MCF 10A (cell line): ENCODE results near the gene STXBP5. TPM values are rescaled to one million over a fixed set of nuclear protein-coding genes. Genes with fewer than 3 reads are reported as not detected.

Experiments
- BruUV-seq: library from RNA; stranded (reverse); fragments of 400-500 nt; replicated peaks from 2 replicates; lab custom pipeline; 2021; lab: Mats Ljungman, UMichigan
- CTCF ChIA-PET: fragments of 300-600 bp; sonication (Branson Sonifier 250); formaldehyde crosslinking; extraction: SDS; loops from one replicate; lab custom pipeline; 2021; ENCODE audit warnings: antibody characterized with exemption, inconsistent platforms; lab: Yijun Ruan, JAX
- POLR2A ChIA-PET: fragments of 300-600, 350-650 bp; sonication (Branson Sonifier 250); formaldehyde crosslinking; extraction: SDS; loops from one replicate; lab custom pipeline; 2020; ENCODE audit warnings: antibody characterized with exemption, inconsistent platforms; lab: Yijun Ruan, JAX
- DNase-seq: peaks from one replicate; pipeline ENCODE4 v3.0.0-alpha.2; 2018; ENCODE audit not compliant: unreplicated experiment
- H3K27ac Mint-ChIP-seq: one replicate; pipeline ENCODE4 v1.8.0; 2022; ENCODE audit warnings: mild to moderate bottlenecking, low read depth, mixed read lengths; ENCODE audit not compliant: unreplicated experiment
- H3K27me3 Mint-ChIP-seq: one replicate; pipeline ENCODE4 v1.8.0; 2022; ENCODE audit warnings: mixed read lengths; ENCODE audit not compliant: insufficient read depth, unreplicated experiment
- H3K36me3 Mint-ChIP-seq: one replicate; pipeline ENCODE4 v1.8.0; 2022; ENCODE audit warnings: mild to moderate bottlenecking, moderate library complexity, mixed read lengths; ENCODE audit not compliant: insufficient read depth, unreplicated experiment
- H3K4me1 Mint-ChIP-seq: one replicate; pipeline ENCODE4 v1.8.0; 2022; ENCODE audit warnings: mixed read lengths; ENCODE audit not compliant: insufficient read depth, unreplicated experiment
- H3K4me3 Mint-ChIP-seq: one replicate; pipeline ENCODE4 v1.8.0; 2022; ENCODE audit warnings: mild to moderate bottlenecking, moderate library complexity, mixed read lengths; ENCODE audit not compliant: unreplicated experiment
- H3K9me3 Mint-ChIP-seq: one replicate; pipeline ENCODE4 v1.8.0; 2022; ENCODE audit warnings: mixed read lengths; ENCODE audit not compliant: unreplicated experiment
- intact Hi-C: fragments of 100-400 bp; cut with micrococcal nuclease; formaldehyde crosslinking; loops from 2 replicates; pipeline ENCODE4 v1.14.1; 2022
- total RNA-seq: library from RNA; stranded (reverse); gene quantifications from 2 replicates; pipeline ENCODE4 v1.2.3, GENCODE V29; 2022
- TF ChIP-seq, protein P1 (sequence below): fragments of 200-600 bp; IDR thresholded peaks from one replicate; pipeline ENCODE4 v1.8.0; 2022; ENCODE audit warnings: antibody characterized with exemption, mild to moderate bottlenecking; ENCODE audit not compliant: unreplicated experiment

STXBP5 gene
- total RNA-seq, 1 experiment from 2014 or later: 38.5 TPM

GRCh38 chr6:147297663-147298316 lies 93.6 kb downstream of the STXBP5 start:
- POLR2A ChIA-PET: interaction anchor here (1.6 kb wide), 1 partner anchor 10 kb away, joined by 4 read pairs; no protein-coding TSS in a partner anchor
- BruUV-seq: no TSS peak

GRCh38 chr6:147298461-147298860 lies 94.2 kb downstream of the STXBP5 start:
- Mint-ChIP-seq H3K27ac (no peak overlapping the region), H3K4me3 (no peak overlapping the region), H3K9me3 (peaks cover 37% of the 10 kb centered on the region), H3K27me3 (no peaks in the 10 kb centered on the region), H3K36me3 (peaks cover 45% of the 10 kb centered on the region), H3K4me1 (no peaks in the 10 kb centered on the region)
- TF ChIP-seq, protein P1, sequence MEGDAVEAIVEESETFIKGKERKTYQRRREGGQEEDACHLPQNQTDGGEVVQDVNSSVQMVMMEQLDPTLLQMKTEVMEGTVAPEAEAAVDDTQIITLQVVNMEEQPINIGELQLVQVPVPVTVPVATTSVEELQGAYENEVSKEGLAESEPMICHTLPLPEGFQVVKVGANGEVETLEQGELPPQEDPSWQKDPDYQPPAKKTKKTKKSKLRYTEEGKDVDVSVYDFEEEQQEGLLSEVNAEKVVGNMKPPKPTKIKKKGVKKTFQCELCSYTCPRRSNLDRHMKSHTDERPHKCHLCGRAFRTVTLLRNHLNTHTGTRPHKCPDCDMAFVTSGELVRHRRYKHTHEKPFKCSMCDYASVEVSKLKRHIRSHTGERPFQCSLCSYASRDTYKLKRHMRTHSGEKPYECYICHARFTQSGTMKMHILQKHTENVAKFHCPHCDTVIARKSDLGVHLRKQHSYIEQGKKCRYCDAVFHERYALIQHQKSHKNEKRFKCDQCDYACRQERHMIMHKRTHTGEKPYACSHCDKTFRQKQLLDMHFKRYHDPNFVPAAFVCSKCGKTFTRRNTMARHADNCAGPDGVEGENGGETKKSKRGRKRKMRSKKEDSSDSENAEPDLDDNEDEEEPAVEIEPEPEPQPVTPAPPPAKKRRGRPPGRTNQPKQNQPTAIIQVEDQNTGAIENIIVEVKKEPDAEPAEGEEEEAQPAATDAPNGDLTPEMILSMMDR: no peak
- ChIA-PET POLR2A (no interaction called here), CTCF (interaction anchor here (0.6 kb wide), 1 partner anchor 10 kb away, joined by 3 read pairs; no protein-coding TSS in a partner anchor)
- intact Hi-C loops: no loop called here
- no peak for DNase-seq
- BruUV-seq: no TSS peak

More at GRCh38 chr6:147297663-147298316, 93.6 kb downstream of the STXBP5 start:
- H3K4me1 Mint-ChIP-seq: no peaks in the 10 kb centered on the region
- no peak overlapping the region for H3K27ac Mint-ChIP-seq
- CTCF ChIA-PET: interaction anchor here (1.6 kb wide), 1 partner anchor 395 kb away, joined by 3 read pairs; no protein-coding TSS in a partner anchor
- H3K9me3 Mint-ChIP-seq: peaks cover 32% of the 10 kb centered on the region
- H3K27me3 Mint-ChIP-seq: no peaks in the 10 kb centered on the region
- H3K36me3 Mint-ChIP-seq: peaks cover 39% of the 10 kb centered on the region
- intact Hi-C loops: no loop called here
- TF ChIP-seq, protein P1: no peak
- no peak for DNase-seq
- no peak overlapping the region for H3K4me3 Mint-ChIP-seq

DNA sequence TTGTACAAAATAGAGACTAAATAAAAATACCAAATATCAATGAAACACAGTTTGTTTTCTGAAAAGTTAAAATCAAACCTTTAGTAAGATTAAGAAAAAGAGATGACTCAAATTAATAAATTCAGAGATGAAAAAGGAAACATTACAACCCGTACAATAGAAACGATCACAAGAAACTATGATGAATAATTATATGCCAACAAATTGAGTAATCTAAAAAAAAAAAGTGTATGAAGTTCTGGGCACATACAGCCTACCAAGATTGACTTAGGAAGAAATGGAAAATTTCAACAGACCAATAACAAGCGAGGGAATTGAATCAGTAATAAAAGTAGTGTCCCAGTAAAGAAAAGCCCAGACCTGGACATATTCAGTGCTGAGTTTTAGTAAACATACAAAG lies 94.8 kb downstream of the STXBP5 start:
- H3K36me3 Mint-ChIP-seq: peaks cover 50% of the 10 kb centered on the region
- no peak for DNase-seq
- no peaks in the 10 kb centered on the region for H3K27me3 Mint-ChIP-seq
- H3K4me3 Mint-ChIP-seq: no peak overlapping the region
- no peak overlapping the region for H3K27ac Mint-ChIP-seq
- H3K4me1 Mint-ChIP-seq: no peaks in the 10 kb centered on the region
- POLR2A ChIA-PET: no interaction called here
- intact Hi-C loops: no loop called here
- BruUV-seq: no TSS peak
- CTCF ChIA-PET: interaction anchor here (0.6 kb wide), 1 partner anchor 9 kb away, joined by 3 read pairs; no protein-coding TSS in a partner anchor
- H3K9me3 Mint-ChIP-seq: peaks cover 42% of the 10 kb centered on the region
- TF ChIP-seq, protein P1: no peak

DNA sequence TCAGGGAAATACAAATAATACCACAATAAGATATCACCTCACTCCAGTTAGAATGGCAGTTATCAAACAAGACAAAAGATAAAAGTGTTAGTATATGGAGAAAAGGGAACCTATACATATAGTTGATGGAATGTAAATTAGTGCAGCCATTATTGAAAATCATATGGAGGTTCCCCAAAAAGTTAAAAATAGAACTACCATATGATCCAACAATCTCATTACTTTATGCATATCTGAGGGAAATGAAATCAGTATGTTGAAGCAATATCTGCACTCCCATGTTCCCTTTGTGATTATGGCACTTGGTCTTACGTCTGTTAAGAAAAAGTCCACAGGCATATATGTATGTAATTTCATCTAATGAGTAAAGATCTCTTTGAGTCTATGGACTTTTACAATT lies 96.9 kb downstream of the STXBP5 start:
- CTCF ChIA-PET: no interaction called here
- H3K4me1 Mint-ChIP-seq: no peaks in the 10 kb centered on the region
- no peaks in the 10 kb centered on the region for H3K27me3 Mint-ChIP-seq
- H3K9me3 Mint-ChIP-seq: peaks cover 44% of the 10 kb centered on the region
- H3K27ac Mint-ChIP-seq: no peak overlapping the region
- H3K36me3 Mint-ChIP-seq: peaks cover 50% of the 10 kb centered on the region
- BruUV-seq: no TSS peak
- TF ChIP-seq, protein P1: no peak
- no peak for DNase-seq
- no peak overlapping the region for H3K4me3 Mint-ChIP-seq
- POLR2A ChIA-PET: no interaction called here
- intact Hi-C loops: no loop called here
